K562 treated with DMSO at 1 percent for 4 hours (cell line): ENCODE measurements around the gene TECR. TPM values are rescaled to one million over a fixed set of nuclear protein-coding genes. Genes with fewer than 3 reads are reported as not detected.

Source experiments
- total RNA-seq: library from RNA; unstranded; fragments of 300-600 nt; gene quantifications from 2 replicates; pipeline ENCODE4 v1.2.3, GENCODE V29; 2022; ENCODE audit not compliant: insufficient read depth

The TECR gene
- total RNA-seq, result 301 and 391 TPM in 2 replicates

GRCh38 chr19:14529254-14530004 lies at the start of gene TECR:
Gene TECR, plus strand, starts transcription at chr19:14529594. Its CDS starts 103 bp downstream, at chr19:14529697.

GRCh38 chr19:14496029-14496833 lies 33.2 kb upstream of the TECR start, which contains the start of gene GIPC1:
Gene GIPC1, minus strand, starts transcription at chr19:14496127. Its CDS starts 13,151 bp downstream, at chr19:14482976.

GRCh38 chr19:14517840-14518505 lies 11.4 kb upstream of the TECR start, which contains the start of gene DNAJB1:
Gene DNAJB1, minus strand, starts transcription at chr19:14518397. Its CDS starts 48 bp downstream, at chr19:14518349.

GRCh38 chr19:14571695-14572490 lies 42.5 kb downstream of the TECR start, which contains the start of gene NDUFB7:
Gene NDUFB7, minus strand, starts transcription at chr19:14572066. Its CDS starts 66 bp downstream, at chr19:14572000.

GRCh38 chr19:14582894-14583340 lies 53.5 kb downstream of the TECR start, which contains the start of gene CLEC17A:
Gene CLEC17A, plus strand, starts transcription at chr19:14583084. Its CDS starts 77 bp downstream, at chr19:14583161.

Other genes starting within 250 kb of the TECR start
- 21.0 and 31.0 TPM in 2 replicates for gene ADGRE5, start 148.2 kb upstream of the TECR start, total RNA-seq
- gene DDX39A, start 110.3 kb upstream of the TECR start, total RNA-seq, result 247 and 300 TPM in 2 replicates
- 243 and 275 TPM in 2 replicates for gene PKN1, start 96.3 kb upstream of the TECR start, total RNA-seq
- not detected in 2 replicates for gene PTGER1, start 54.2 kb upstream of the TECR start, total RNA-seq
- gene GIPC1, start 33.5 kb upstream of the TECR start, total RNA-seq, result 123 and 129 TPM in 2 replicates
- gene DNAJB1, start 11.2 kb upstream of the TECR start, total RNA-seq, result 120 and 154 TPM in 2 replicates
- gene NDUFB7, start 42.5 kb downstream of the TECR start, total RNA-seq, result 386 and 424 TPM in 2 replicates
- not detected in 2 replicates for gene CLEC17A, start 53.5 kb downstream of the TECR start, total RNA-seq
- gene ADGRE3, start 145.2 kb downstream of the TECR start, total RNA-seq, result not detected in 2 replicates
- gene ZNF333, start 160.5 kb downstream of the TECR start, total RNA-seq, result 5.0 and 7.8 TPM in 2 replicates
- 8.9 and 13.3 TPM in 2 replicates for gene ADGRE2, start 249.0 kb downstream of the TECR start, total RNA-seq